SU-DHL-6 (cell line): ENCODE data around the gene SYNDIG1.

Source experiments
- EZH2phosphoT487 ChIP-seq: fragments of 200-600 bp; sonication (generic), shearing (Covaris generic); conservative IDR thresholded peaks from 2 replicates; pipeline ENCODE4 v1.6.1; 2018; ENCODE audit warnings: mild to moderate bottlenecking, antibody characterized with exemption, low read length, moderate library complexity, mixed read lengths
- TF ChIP-seq, protein P1 (sequence below): fragments of 200-600 bp; sonication (generic); IDR thresholded peaks from one replicate; pipeline ENCODE4 v1.5.1; 2017; ENCODE audit warnings: antibody characterized with exemption, mild to moderate bottlenecking, low read length, moderate library complexity; ENCODE audit not compliant: insufficient read depth, poor library complexity, severe bottlenecking

DNA sequence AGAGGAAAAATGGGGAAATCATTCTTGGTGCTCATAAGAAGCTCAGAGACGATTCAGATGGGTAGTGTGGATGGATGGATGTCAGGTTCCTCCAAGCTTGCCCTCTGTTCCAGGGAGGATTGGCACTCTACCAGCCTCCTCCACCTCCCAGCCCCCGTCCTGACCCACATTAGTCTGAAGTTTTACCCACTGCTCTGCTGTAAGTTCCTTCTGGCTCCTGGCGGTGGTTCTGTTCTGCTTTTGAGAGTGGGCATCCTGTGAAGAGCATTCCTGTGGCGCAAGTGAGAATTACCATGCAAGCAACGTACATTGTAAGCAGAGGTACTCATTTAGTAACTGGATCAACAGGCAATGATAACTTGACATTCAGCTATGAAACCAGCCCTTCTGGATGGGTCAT is 103.4 kb downstream of the SYNDIG1 start:
- TF ChIP-seq, protein P1, sequence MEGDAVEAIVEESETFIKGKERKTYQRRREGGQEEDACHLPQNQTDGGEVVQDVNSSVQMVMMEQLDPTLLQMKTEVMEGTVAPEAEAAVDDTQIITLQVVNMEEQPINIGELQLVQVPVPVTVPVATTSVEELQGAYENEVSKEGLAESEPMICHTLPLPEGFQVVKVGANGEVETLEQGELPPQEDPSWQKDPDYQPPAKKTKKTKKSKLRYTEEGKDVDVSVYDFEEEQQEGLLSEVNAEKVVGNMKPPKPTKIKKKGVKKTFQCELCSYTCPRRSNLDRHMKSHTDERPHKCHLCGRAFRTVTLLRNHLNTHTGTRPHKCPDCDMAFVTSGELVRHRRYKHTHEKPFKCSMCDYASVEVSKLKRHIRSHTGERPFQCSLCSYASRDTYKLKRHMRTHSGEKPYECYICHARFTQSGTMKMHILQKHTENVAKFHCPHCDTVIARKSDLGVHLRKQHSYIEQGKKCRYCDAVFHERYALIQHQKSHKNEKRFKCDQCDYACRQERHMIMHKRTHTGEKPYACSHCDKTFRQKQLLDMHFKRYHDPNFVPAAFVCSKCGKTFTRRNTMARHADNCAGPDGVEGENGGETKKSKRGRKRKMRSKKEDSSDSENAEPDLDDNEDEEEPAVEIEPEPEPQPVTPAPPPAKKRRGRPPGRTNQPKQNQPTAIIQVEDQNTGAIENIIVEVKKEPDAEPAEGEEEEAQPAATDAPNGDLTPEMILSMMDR = no peak
- no peak for TF ChIP-seq EZH2phosphoT487
